ENCODE measurements around the gene SNRNP48. TPM values are rescaled to one million over a fixed set of nuclear protein-coding genes. Genes with fewer than 3 reads are reported as not detected.

The SNRNP48 gene
- polyA plus RNA-seq, 1 donor from 2014 or later, result 17.5 TPM

DNA sequence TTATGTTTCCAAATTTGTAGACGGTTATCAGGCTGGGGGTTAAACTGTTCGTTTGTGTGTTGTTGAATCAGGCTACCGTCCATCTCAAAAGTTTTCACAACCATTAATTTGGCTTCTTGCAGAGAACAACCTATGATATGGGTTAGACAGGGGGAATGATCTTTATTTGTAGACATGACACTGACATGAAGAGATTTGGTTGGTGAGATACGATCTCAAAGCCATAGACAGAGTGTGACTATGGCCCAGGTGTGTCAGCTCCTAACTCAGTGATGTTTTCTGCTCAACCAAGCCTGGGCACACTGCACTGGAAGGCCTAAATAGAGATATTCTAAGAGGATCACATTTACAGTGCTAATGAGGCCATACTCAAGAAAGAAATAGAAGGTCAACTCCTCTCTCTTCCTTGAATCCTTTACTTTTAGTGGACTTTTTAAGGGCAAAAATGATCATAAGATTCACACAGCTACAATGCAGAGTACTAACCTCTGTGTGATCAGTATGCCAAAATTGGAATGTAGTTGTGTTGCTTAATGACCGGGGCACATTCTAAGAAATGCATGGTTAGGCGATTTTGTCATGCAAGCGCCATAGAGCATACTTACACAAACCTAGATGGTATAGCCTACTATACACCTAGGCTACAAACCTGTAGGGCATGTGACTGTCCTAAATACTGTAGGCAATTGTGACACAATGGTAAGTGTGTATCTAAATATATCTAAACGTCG is 17.6 kb upstream of the SNRNP48 start:
- Histone ChIP-seq H3K27me3 (ENCODE audit: insufficient read depth, low read depth, low read length) (no peaks in the 10 kb centered on the region), H3K27ac (ENCODE audit: low read length) (no peak overlapping the region), H3K36me3 (ENCODE audit: insufficient read depth, low read length) (no peaks in the 10 kb centered on the region), H3K9ac (ENCODE audit: low read length) (no peak overlapping the region), H3K4me3 (ENCODE audit: low read length) (no peak overlapping the region), H3K4me2 (ENCODE audit: low read length) (no peak overlapping the region), H3K9me2 (ENCODE audit: insufficient read depth, low read length) (no peaks in the 10 kb centered on the region), H3K79me2 (replicated peaks; ENCODE audit: insufficient read depth, low read length) (no peaks in the 10 kb centered on the region), H3K9me3 (ENCODE audit: low read length) (no peaks in the 10 kb centered on the region), H3F3A (ENCODE audit: insufficient read depth, low read length, poor library complexity, severe bottlenecking) (no peaks in the 10 kb centered on the region), H2AFZ (ENCODE audit: low read depth, low read length) (no peak overlapping the region), H4K20me1 (ENCODE audit: insufficient read depth) (no peaks in the 10 kb centered on the region)
- TF ChIP-seq EZH2 (IDR thresholded peaks at IDR 0.05; ENCODE audit: borderline replicate concordance, insufficient read depth, low read length, poor library complexity, severe bottlenecking), result no peak
- no peak for TF ChIP-seq POLR2AphosphoS5 (IDR thresholded peaks at IDR 0.05)
- TF ChIP-seq MXI1 (conservative IDR thresholded peaks at IDR 0.05; ENCODE audit: poor library complexity, severe bottlenecking), result no peak
- TF ChIP-seq RAD21 (conservative IDR thresholded peaks at IDR 0.05), result no peak
- no peak for TF ChIP-seq REST (IDR thresholded peaks at IDR 0.05; ENCODE audit: borderline replicate concordance)
- no peak for TF ChIP-seq SMC3 (conservative IDR thresholded peaks at IDR 0.05; ENCODE audit: poor library complexity)
- no peak for TF ChIP-seq EP300 (conservative IDR thresholded peaks at IDR 0.05; ENCODE audit: poor library complexity, severe bottlenecking)
- no peak for TF ChIP-seq TAF1 (IDR thresholded peaks at IDR 0.05; ENCODE audit: low read depth)
- TF ChIP-seq CTCF (IDR thresholded peaks at IDR 0.05; ENCODE audit: poor library complexity, severe bottlenecking), result no peak

DNA sequence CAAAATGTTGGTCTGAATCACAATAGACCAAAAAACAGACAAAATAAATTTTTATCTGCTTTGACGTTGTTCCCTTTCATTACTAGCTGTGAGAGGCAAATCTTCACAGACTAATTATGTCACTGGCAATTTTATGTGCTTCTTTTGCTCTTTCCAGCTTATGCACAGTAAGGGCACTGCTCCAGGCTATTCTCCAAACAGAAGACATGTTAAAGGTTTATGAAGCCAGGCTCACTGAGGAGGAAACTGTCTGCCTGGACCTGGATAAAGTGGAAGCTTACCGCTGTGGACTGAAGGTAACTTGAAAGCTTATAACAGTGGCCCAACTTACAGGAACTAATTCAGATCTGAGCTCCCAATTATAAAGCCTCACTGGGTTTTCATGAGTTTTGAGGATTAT is 15.5 kb upstream of the SNRNP48 start:
- no peak overlapping the region for H3K27ac ChIP-seq (ENCODE audit: low read length)
- H4K20me1 ChIP-seq (ENCODE audit: insufficient read depth), result no peaks in the 10 kb centered on the region
- TF ChIP-seq SMC3 (conservative IDR thresholded peaks at IDR 0.05; ENCODE audit: poor library complexity), result no peak
- TF ChIP-seq TAF1 (IDR thresholded peaks at IDR 0.05; ENCODE audit: low read depth), result no peak
- no peak for TF ChIP-seq REST (IDR thresholded peaks at IDR 0.05; ENCODE audit: borderline replicate concordance)
- no peak for TF ChIP-seq EP300 (conservative IDR thresholded peaks at IDR 0.05; ENCODE audit: poor library complexity, severe bottlenecking)
- TF ChIP-seq EZH2 (IDR thresholded peaks at IDR 0.05; ENCODE audit: borderline replicate concordance, insufficient read depth, low read length, poor library complexity, severe bottlenecking), result no peak
- TF ChIP-seq RAD21 (conservative IDR thresholded peaks at IDR 0.05), result no peak
- no peak for TF ChIP-seq POLR2AphosphoS5 (IDR thresholded peaks at IDR 0.05)
- TF ChIP-seq MXI1 (conservative IDR thresholded peaks at IDR 0.05; ENCODE audit: poor library complexity, severe bottlenecking), result no peak
- TF ChIP-seq CTCF (IDR thresholded peaks at IDR 0.05; ENCODE audit: poor library complexity, severe bottlenecking), result no peak
- H3K27me3 ChIP-seq (ENCODE audit: insufficient read depth, low read depth, low read length), result no peaks in the 10 kb centered on the region
- no peak overlapping the region for H3K9ac ChIP-seq (ENCODE audit: low read length)
- no peak overlapping the region for H3K4me2 ChIP-seq (ENCODE audit: low read length)
- no peaks in the 10 kb centered on the region for H3K36me3 ChIP-seq (ENCODE audit: insufficient read depth, low read length)
- no peaks in the 10 kb centered on the region for H3K79me2 ChIP-seq (replicated peaks; ENCODE audit: insufficient read depth, low read length)
- H3K9me3 ChIP-seq (ENCODE audit: low read length), result no peaks in the 10 kb centered on the region
- no peak overlapping the region for H3K4me3 ChIP-seq (ENCODE audit: low read length)
- H3K9me2 ChIP-seq (ENCODE audit: insufficient read depth, low read length), result no peaks in the 10 kb centered on the region
- no peak overlapping the region for H2AFZ ChIP-seq (ENCODE audit: low read depth, low read length)
- H3F3A ChIP-seq (ENCODE audit: insufficient read depth, low read length, poor library complexity, severe bottlenecking), result no peaks in the 10 kb centered on the region

All from neural cell (in vitro differentiated cells).